ENCODE measurements around the gene ELK1. TPM values are rescaled to one million over a fixed set of nuclear protein-coding genes. Genes with fewer than 3 reads are reported as not detected.
"Not testable (repeated sequence)": the region's sequence is repeated elsewhere in the genome, so short reads cannot be mapped to it uniquely, and the experiment has no call there.

The ELK1 gene
- total and polyA plus RNA-seq, 2 donors from 2014 or later = 10.5 to 26.9 TPM

DNA sequence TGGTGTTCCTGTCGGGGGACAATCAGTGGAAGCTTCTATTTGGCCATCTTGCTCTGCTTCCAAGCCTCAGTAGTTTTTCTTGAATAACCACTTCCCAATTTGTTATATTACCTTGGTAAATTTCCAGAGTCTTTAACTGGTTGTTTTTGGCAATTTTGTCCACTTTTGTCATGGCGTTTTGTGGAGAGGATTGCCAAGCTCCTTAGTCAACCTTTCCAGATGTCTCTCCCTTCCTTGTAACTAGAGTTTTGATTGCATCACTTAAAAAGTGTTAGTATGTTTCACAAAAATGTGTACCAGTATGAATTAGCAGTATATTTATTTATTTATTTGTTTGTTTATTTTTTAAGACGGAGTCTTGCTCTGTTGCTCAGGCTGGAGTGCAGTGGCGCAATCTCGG is 24.4 kb upstream of the ELK1 start:
- Histone ChIP-seq H3K9me3 (ENCODE audit: control insufficient read depth in 2 of 3, insufficient read depth in 1 of 3, low read length in 3 of 3) (no peaks in the 10 kb centered on the region), H3K27ac (ENCODE audit: low read depth in 2 of 2, low read length in 2 of 2) (no peak overlapping the region), H3K27me3 (ENCODE audit: control insufficient read depth, insufficient read depth, low read length) (no peaks in the 10 kb centered on the region), H3K36me3 (ENCODE audit: control insufficient read depth in 2 of 3, insufficient read depth in 3 of 3, low read length in 3 of 3) (no peaks in the 10 kb centered on the region), H3K4me3 (ENCODE audit: low read length in 3 of 3) (no peak overlapping the region), H3K9ac (ENCODE audit: low read length in 3 of 3) (no peak overlapping the region), H3K4me1 (ENCODE audit: control insufficient read depth in 2 of 3, insufficient read depth in 2 of 3, low read depth in 1 of 3, low read length in 3 of 3) (no peaks in the 10 kb centered on the region)
- TF ChIP-seq, protein P1, sequence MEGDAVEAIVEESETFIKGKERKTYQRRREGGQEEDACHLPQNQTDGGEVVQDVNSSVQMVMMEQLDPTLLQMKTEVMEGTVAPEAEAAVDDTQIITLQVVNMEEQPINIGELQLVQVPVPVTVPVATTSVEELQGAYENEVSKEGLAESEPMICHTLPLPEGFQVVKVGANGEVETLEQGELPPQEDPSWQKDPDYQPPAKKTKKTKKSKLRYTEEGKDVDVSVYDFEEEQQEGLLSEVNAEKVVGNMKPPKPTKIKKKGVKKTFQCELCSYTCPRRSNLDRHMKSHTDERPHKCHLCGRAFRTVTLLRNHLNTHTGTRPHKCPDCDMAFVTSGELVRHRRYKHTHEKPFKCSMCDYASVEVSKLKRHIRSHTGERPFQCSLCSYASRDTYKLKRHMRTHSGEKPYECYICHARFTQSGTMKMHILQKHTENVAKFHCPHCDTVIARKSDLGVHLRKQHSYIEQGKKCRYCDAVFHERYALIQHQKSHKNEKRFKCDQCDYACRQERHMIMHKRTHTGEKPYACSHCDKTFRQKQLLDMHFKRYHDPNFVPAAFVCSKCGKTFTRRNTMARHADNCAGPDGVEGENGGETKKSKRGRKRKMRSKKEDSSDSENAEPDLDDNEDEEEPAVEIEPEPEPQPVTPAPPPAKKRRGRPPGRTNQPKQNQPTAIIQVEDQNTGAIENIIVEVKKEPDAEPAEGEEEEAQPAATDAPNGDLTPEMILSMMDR (IDR thresholded peaks at IDR 0.05; ENCODE audit: borderline replicate concordance, extremely low read depth, insufficient read depth) = no peak
- DNase-seq (no peak), FAIRE-seq (no peak)
- intact Hi-C loops (cut with DNase I) = no loop called here

DNA sequence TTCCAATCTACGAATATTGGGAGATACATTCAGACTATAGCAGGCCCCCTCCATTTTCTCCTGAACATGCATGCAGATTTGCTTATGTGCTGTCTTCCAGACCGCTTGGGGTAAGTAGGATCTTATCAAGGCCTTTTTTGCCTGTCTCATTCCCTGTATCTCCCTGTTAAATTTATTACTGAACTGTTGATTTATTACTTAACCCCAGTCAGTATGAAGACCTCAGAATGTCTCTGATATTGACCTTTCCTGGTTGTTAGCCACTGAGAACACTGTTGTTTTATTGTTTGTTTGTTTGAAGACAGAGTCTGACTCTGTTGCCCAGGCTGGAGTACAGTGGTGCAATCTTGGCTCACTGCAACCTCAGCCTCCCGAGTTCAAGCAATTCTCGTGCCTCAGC is 15.4 kb upstream of the ELK1 start:
- intact Hi-C loops (cut with DNase I); H3K4me1 ChIP-seq (ENCODE audit: control insufficient read depth in 2 of 3, insufficient read depth in 2 of 3, low read depth in 1 of 3, low read length in 3 of 3); FAIRE-seq; H3K36me3 ChIP-seq (ENCODE audit: control insufficient read depth in 2 of 3, insufficient read depth in 3 of 3, low read length in 3 of 3); H3K27ac ChIP-seq (ENCODE audit: low read depth in 2 of 2, low read length in 2 of 2); H3K9ac ChIP-seq (ENCODE audit: low read length in 3 of 3); H3K27me3 ChIP-seq (ENCODE audit: control insufficient read depth, insufficient read depth, low read length); H3K9me3 ChIP-seq (ENCODE audit: control insufficient read depth in 2 of 3, insufficient read depth in 1 of 3, low read length in 3 of 3); DNase-seq; H3K4me3 ChIP-seq (ENCODE audit: low read length in 3 of 3): not testable (repeated sequence)

DNA sequence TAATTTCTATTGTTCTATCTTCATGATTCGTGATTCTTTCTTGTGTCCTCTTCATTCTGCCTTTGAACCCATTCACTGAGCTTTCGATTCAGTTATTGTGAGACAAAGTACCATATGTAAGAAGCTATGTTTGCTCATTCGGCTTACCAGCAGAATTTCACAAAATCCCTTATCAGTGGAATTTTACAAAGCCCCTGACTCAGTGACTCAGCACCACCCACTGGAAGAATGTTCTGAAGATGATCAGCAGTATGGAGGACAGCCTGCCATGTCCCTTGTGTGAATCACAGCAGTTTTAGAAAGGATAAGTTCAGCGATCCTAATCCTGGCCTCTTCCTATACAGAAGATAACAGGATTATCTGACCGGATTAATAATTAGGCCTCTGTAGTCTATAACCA is 14.4 kb upstream of the ELK1 start:
- Histone ChIP-seq H3K4me1 (ENCODE audit: control insufficient read depth in 2 of 3, insufficient read depth in 2 of 3, low read depth in 1 of 3, low read length in 3 of 3) (no peaks in the 10 kb centered on the region), H3K9ac (ENCODE audit: low read length in 3 of 3) (no peak overlapping the region), H3K9me3 (ENCODE audit: control insufficient read depth in 2 of 3, insufficient read depth in 1 of 3, low read length in 3 of 3) (no peaks in the 10 kb centered on the region), H3K4me3 (ENCODE audit: low read length in 3 of 3) (no peak overlapping the region), H3K27ac (ENCODE audit: low read depth in 2 of 2, low read length in 2 of 2) (no peak overlapping the region), H3K36me3 (ENCODE audit: control insufficient read depth in 2 of 3, insufficient read depth in 3 of 3, low read length in 3 of 3) (no peaks in the 10 kb centered on the region), H3K27me3 (ENCODE audit: control insufficient read depth, insufficient read depth, low read length) (no peaks in the 10 kb centered on the region)
- no peak for DNase-seq
- no peak for FAIRE-seq
- TF ChIP-seq, protein P1 (IDR thresholded peaks at IDR 0.05; ENCODE audit: borderline replicate concordance, extremely low read depth, insufficient read depth) = no peak
- intact Hi-C loops (cut with DNase I) = no loop called here

DNA sequence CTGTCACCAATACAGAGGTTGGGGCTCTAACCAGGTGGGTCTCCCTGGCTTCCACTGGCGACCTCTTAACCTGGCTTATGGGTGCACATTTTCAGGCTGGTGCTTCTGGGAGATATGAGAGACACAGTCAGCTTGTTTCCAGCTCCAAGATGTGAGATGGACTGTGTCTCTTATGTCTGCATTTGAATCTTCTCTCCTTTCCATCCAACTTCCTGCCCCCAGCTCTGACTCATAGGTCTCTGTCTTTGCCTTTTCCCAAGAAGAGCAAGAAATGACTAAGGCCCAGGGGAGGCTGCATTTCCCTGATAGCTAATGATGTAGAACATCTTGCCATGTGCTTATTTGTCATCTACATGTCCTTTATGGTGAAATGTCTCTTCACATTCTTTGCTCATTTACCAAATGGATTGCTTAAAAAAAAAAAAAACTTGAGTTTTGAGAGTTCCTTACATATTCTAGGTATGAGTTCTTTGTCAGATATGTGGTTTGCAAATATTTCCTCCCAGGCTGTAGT is 11.8 kb upstream of the ELK1 start:
- no peak for DNase-seq
- H3K4me1 ChIP-seq (ENCODE audit: control insufficient read depth in 2 of 3, insufficient read depth in 2 of 3, low read depth in 1 of 3, low read length in 3 of 3) = no peaks in the 10 kb centered on the region
- no peak for FAIRE-seq
- intact Hi-C loops (cut with DNase I) = no loop called here
- no peak overlapping the region for H3K27ac ChIP-seq (ENCODE audit: low read depth in 2 of 2, low read length in 2 of 2)
- peaks cover 0 to 2% (median 0%) of the 10 kb centered on the region in 3 donors for H3K36me3 ChIP-seq (ENCODE audit: control insufficient read depth in 2 of 3, insufficient read depth in 3 of 3, low read length in 3 of 3)
- TF ChIP-seq, protein P1 (IDR thresholded peaks at IDR 0.05; ENCODE audit: borderline replicate concordance, extremely low read depth, insufficient read depth) = no peak
- no peak overlapping the region for H3K4me3 ChIP-seq (ENCODE audit: low read length in 3 of 3)
- no peak overlapping the region for H3K9ac ChIP-seq (ENCODE audit: low read length in 3 of 3)
- no peaks in the 10 kb centered on the region for H3K9me3 ChIP-seq (ENCODE audit: control insufficient read depth in 2 of 3, insufficient read depth in 1 of 3, low read length in 3 of 3)
- no peaks in the 10 kb centered on the region for H3K27me3 ChIP-seq (ENCODE audit: control insufficient read depth, insufficient read depth, low read length)

Data from kidney (tissue), 14 donors.